ENCODE measurements around the gene IGFBP2.

DNA sequence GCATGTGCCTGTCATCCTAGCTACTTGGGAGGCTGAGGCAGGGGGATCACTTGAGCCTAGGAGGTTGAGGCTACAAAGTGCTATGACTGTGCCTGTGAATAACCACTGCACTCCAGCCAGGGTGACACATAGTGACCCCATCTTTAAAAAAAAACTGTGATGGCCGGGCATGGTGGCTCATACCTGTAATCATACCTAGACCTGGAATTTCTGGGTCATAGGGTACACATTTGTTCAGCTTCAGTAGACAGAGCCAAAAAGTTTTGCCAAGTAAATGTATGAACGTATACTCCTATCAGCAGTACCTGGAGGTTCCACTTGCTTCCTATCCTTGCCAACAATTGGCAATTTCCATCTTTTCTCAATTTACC, 6.4 kb upstream of the IGFBP2 start:
- TF ChIP-seq CTCF (IDR thresholded peaks at IDR 0.05) (no peak), ZFX (IDR thresholded peaks at IDR 0.05; ENCODE audit: borderline replicate concordance) (no peak)
